Hypothalamus (tissue), 51 donors: ENCODE measurements around the gene PAK5.

Experiments
- DNase-seq, 51 donors: peaks; one replicate each; lab custom pipeline; 2025; lab: John Stamatoyannopoulos, UW

Gene PAK5

DNA sequence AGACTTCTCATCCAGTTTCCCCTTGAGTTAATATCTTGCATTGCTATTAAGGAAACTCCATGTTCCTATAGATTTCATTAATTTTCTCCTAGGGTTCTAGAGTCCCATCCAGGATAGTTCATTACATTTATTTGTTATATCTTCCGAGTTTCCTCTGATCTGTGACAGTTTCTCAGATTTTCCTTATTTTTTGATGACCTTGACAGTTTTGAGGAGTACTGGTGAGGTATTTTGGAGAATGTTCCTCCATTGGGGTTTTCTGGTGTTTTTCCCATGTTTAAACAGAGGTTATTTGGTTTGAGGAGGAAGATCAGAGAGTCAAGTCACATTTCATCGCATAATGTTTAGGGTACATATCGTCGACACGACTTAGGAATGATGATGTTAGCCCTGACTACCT, 256.7 kb downstream of the PAK5 start:
- no peak for DNase-seq

DNA sequence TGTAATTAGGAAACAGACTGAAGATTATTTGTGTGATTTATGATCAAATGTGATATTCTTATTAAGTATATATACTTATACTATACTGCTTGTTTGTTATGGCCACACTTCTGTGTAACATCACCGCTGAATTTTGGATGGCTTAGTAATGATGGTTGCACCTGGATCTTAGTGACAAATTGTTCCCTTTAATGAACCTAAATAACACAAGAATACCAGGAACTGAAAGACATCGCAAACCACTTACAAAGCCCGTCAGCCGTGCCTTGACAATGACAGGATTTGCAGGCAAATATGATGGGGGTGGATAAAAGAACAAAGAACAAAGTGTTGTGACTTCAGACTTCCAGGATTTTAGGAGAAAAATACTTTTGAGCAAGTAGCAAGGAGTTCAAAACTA, 257.4 kb downstream of the PAK5 start:
- peak in 1 of 51 donors; percentile 29 for DNase-seq

DNA sequence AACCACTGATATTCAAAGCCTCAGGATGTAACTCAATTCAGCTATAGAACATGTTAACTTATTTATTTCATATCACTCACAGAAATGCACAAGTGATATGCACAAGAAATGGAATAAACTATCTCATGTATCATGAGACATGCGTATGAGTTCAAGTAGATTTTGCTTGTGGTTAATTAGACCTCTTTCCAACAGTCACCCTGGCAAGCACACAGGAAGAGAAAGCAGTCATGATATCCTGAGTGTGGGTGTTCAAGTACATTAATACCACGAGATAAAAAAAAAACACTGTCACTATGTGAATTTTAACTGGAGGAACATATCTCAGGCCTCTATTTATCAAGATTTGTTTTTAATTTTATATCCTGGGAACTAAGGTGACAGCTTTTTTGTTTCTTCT, 260.3 kb downstream of the PAK5 start:
- DNase-seq, result no peak

DNA sequence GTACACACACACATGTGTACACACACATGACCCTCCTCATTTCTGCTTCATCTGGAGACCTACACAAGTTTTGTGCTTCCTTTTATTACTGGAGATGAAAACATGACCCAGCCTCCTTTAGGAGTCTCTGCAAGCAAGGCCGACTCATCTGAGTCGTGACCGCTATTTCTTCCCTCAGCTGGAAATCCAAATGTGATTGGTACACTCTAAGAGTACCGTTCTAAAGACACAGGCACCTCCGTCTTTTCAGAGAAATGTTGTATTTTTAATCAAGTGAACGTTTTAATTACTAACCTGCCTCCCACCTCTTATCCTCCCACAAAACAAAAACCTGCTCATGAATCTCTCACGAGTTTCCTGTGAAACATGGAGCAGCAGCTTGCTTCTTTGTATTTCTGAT, 261.5 kb downstream of the PAK5 start:
- DNase-seq, result peak in 1 of 51 donors; percentile 75

- DNase-seq, result no peak
These were observed 262.2 kb downstream of the PAK5 start for GRCh38 chr20:9576695-9577094.

GRCh38 chr20:9575836-9576235, 263.0 kb downstream of the PAK5 start:
- DNase-seq, result no peak

- no peak for DNase-seq
These were observed 264.1 kb downstream of the PAK5 start for GRCh38 chr20:9574776-9575175.

DNA sequence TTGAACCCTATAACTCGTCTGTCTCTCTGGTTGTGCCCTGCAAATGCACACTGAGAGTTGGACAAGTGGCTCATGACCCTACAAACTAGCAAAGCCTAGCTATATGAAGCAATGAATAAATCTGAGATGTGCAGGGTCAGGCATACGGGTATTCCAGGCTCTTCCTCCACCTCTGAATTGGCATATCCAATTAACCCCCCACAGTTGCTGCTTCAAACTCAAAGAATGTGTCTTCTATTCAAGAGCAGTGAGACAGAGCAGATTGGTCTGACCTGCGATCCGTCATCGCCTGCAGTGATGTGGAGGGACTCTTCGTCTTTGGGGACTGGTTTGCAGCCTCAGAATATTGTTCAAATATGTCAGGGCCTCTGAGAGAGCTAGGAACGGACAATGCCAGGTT, 264.7 kb downstream of the PAK5 start:
- DNase-seq, result no peak

DNA sequence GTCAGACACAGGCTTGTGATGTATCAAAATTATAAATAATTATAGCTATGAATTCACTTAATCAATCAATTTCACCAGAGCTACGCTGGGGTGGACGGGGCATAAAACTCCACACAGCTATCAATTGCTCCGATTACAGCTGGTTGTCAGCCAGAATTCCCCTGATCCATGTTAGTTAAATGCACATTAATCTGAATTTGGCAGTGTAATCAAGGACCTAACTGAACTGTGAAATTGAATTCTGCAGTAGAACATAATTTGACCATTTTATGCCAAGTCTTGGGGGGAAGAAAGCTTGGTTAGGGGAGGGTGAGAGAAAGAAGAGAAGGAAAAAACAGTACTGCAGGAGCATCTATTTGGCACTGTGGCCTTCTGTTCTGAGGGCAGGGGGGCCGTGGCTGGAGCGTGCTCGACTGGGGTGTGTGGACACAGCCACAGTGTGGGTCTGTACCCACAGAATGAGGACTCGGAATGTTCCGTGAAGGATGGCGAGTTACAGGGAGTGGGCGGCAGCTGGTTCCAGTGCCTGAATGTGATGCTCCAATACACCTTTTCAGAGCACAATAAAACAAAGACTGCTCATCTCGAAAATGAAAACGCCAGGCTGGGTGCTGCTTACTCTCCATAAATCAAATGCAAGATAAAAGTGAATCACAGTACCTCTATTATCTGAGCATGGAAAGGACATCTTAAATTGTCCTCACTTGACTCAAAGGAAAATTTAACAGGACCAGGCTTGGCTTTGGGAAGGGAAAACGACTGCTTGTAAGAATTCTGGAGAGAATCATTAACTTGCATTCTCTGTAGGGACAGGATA, 265.3 kb downstream of the PAK5 start:
- DNase-seq, result peak in 6 of 51 donors; percentile 9 to 63 (median 12)

- no peak for DNase-seq
These were observed 266.2 kb downstream of the PAK5 start for GRCh38 chr20:9572670-9573069.

DNA sequence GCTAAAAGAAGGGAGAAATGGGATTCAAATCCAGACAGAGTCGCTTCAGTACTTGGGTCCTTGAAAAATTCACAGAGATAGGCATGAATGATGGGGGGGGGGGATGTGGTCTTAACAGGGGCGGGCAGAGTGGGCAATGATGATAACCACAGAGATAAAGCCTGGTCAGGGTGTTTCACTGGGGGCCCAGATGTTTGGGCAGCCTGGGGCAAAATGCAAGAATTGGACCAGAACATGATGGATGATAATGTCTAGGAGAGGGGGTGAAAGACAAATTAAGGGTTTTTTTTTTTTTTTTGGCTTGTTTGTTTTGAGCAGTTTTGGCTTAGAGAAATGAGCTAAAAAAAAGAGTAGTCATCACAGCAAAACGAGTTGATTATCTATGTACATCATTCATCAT, 267.1 kb downstream of the PAK5 start:
- DNase-seq, result no peak

DNA sequence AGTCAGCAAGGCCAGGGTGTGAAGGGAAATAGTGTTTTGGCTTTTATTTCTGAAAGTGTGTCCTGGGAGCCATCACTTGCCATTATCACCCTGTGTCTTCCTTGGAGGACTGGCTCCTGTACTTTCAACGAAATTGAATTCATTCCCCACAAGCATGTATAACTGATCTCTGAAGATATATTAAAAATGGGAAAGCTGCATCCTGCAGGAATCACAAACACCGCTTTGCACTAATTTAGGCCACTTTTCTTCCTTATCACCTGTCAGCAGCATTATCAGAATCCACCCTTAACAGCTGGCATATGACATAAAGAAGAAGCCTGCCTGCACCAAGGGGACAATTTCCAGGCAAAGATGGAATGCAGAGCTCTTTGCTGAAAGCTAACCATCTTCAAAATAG, 268.3 kb downstream of the PAK5 start:
- no peak for DNase-seq

DNA sequence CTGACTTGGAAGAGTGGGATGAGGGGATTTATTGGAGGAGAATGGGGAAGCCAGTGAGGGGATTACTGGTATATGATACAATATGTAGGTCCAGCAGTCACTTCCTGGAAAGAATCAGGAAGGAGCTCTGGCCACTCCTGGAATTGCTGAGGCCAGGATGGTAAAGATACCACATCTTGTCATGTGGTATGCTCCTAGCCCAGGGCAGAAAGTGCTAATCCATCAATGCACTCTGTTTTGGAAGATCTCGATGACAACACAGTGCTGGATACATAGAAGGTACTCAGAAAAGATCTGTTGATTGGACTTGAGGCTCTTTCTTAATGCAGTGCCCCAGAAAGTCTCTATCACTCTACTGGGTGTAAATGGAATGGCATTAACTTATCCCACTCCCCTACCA, 271.9 kb downstream of the PAK5 start:
- DNase-seq, result no peak

GRCh38 chr20:9565910-9566550, 272.8 kb downstream of the PAK5 start:
- DNase-seq, result no peak

DNA sequence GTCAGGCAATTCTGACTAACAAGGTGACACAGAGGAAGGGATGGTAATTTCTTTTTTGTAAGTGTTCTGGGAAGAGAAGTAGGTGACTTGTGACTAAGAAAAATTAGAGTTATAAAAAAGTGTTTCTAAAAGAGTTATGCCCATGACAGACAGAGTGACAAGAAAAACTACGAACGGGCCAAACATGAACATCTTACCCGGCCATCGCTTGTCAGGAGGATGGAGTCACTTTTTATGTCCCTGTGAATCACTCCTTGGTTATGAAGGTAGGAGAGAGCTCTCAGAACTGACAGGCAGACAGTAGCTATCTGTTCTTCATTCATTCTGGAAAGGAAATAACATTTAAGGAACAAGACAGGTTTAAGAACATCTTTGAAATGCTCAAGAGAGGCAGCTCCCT, 281.5 kb downstream of the PAK5 start:
- DNase-seq, result no peak

DNA sequence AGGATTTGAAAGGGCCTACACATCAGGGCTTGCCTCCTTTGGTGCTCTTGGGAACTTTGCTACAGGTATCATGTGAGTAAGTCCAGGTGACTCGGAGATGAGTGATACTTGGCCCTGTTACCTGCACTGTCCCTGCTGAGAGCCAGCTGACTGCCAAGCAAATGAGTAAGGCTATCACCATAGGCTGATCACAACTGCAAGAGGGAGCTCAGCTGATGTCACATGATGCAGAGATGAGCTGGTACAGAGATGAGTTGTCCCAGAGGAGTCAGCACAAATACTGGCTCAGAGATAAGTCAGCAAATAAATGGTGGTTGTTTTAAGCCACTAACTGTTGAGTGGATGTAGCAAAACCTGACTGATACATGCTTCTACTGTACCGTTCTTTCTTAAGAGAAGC, 283.1 kb downstream of the PAK5 start:
- peak in 1 of 51 donors; percentile 36 for DNase-seq

DNA sequence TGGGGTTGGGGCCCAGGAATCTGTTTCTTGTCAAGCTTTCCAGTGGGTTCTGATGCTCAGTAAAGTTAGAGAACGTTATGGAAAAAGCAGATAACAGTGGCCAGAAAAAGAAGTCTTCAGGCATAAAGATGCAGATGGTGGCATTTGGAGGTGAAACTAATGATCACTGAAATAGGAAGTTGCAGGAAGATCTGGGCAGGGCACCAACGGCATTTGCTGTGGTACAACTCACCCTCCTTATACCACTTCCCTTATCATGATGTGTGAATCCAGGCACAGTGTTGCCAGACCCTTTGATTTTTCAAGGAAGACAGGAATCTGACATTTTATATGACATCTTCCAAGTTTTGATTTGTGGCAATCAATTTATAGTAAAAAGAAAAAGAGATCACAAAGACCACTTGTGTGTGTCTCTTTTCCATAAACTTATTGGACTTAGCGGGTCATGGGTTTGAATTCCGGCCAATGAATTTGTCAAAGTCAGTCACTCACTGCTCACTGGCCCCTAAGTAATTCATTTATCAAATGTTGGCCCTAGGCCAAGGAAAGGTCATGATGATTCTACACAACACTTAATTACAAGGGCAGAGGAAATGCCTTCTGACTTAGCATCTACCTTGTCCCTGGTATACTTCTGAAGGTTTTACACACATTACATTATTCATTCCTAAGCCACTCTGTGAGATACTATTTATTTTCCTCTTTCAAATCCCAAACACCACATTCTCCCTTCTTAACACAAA, 286.9 kb downstream of the PAK5 start:
- no peak for DNase-seq

DNA sequence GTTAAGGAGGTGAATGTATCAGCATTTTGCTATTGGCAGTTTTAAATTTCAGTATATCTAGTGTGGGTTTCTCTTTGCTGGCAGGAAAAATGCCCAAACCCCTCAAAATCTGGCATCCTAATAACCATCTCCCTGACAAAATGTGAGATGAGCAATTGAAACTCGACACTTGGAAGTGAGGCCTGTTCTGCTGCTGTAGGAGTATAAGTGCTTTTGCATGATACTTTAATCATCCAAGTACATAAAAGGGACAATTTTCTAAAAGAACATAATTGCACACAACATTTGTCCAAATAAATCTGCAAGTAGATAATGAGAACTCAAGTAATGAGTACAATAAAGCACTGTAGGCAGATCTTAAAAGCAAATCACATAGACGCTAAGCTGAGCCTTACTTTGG, 288.0 kb downstream of the PAK5 start:
- DNase-seq, result peak in 1 of 51 donors; percentile 49

DNA sequence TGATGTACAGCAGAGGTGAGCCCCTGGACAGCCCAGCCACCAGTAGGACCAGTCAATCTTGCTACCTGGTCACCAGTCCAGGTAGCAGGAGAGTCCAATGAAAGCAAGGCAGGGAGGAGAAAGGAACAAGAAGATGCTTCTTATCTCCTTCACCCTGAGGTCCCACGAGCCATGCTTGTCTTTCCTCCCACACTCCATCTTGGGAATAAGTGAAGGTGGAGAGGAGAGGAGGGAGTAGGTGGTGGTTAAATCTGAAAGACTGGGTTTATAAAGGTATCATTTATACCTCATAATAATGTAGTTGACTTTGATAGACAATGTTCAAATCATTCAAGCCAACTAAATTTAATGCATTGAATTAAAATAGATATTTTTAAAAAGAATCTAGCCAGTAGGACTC, 288.6 kb downstream of the PAK5 start:
- DNase-seq, result no peak

DNA sequence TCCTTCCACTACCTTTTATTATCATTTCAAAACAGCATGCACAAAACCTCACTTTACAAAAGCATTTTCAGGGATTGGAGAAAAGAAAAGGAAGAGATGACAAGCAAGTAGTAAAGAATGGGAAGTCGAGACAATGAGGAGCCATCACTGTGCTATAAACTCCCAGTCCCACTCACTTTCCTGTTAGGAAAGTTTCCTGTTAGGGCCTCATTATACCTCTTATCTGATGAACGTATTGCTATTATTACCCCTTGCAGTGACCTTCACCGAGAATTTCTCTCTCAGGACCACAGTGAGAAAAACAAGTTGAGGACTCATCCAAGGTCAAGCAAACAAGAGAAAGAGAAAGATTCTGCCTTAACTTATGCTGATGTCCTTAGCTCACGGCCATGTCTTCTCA, 295.7 kb downstream of the PAK5 start:
- DNase-seq, result no peak

DNA sequence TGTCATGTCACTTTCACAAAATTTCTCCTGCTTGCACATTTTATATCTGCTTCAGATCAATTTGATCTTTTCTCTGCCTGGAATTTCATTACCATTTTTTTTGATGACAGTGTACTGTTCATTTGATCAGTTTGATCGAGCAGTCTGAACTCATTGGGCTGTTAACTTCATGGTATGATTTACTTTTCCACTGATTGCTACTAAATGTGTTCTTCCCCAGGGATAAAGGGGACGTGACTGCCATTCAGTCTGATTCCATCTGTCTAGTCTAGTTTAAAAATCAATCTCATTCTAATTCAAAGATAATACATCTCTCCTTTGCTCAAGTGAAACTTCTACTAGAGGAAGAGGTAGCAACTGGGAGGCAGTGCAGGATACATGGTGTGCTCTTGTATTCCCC, 303.4 kb downstream of the PAK5 start:
- no peak for DNase-seq

- DNase-seq, result no peak
These were observed 304.9 kb downstream of the PAK5 start for GRCh38 chr20:9534025-9534424.
